Globus pallidus (tissue), 1 donor: ENCODE results near the gene FMNL1.
A peak's percentile ranks its signal among the peaks of the same experiment; 100 is the strongest.

ENCODE experiments used
- DNase-seq: peaks from one replicate; pipeline ENCODE4 v3.0.0-alpha.2; 2015; ENCODE audit warnings: low spot score

Gene FMNL1

DNA sequence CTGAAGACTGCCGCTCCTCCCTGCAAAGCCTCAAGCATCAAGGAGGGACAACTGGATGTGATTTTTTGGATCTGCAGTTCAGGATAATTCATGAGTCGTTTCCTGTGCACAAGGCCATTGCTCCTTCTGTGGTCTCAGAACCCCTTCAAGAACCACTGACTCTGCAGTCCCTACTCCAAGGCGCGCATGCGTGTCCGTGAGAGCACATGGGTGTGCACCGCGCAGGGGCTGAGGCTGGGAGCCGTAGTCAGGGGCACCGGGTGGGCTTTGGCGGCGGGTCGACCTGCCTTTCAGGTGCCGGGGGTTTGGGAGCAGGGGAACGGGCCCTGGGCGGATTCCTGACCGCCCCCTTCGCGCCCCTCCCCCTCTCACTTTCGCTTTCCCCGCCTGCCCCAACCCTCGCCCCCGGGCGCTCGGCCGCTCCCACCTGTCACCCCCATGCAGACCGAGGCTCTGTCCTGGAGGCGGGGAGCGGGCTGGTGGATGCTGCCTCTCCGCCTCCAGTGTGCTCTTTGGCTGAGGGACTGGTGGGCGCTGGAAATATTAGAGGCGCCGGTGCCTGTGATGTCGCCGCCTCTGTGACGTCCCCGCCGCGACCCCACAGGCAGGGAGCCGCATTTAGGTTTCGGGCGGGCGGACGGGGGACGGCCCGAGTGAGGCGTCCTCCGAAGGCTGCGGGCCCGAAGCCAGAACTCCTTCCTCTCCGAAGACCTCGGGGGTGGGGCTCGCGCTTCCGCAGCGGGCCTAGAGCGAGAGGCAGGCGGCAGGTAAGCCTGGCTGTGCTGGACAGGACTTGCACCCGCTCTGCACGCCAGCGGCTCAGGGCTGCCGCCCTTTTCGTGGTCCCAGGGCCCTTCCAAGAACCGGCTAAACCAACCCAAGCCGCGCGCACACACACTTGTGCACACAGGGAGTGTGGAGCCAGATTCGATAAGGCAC is 40.2 kb downstream of the FMNL1 start, which contains the start of gene SPATA32:
Gene SPATA32 (minus strand): TSS at position 518 of the 939 bp plus-strand sequence. CDS start 78 bp downstream, at position 440.
- DNase-seq: no peak

DNA sequence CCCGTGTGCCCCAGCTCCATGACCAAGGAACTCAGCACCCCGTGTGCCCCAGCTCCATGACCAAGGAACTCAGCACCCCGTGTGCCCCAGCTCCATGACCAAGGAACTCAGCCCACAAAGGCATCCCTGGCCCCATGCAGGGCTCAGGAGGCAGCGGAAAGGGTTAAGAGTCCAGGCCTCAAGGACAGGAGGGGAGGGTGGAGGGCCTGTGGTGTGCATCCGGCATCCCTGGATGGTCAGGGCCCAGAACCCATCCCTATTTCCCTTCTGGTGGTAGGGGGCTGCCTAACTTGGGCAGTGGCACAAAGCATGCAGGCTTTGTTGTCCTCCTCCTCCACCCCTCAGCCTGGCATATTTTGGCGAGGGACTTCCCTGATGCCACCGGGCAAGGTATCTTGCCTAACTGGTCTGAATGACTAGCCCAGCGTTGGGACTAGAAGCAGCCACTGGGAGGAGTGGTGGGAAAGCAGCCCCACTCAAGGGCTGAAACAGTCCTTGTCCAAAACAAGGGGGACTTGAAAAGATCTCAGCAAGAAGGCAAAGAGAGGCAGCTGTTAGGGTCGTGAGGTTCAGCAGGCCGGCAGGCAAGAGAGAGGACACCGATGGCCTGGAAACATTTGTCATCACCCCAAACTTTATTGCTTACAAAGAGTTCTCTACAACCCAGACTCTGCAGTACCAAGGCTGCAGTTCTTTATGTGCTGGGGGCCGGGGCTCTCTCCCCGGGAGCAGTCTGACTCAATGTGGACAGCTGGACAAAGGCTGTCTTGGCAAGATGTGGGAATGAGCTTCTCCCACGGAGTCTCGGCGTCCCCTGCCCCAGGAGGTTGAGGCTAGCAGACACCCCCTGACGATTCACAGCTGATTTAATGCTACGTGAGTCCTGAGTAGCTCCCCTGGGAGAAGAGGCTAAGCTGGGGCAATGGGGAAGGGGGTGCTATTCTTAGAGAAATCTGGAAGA is 41.1 kb downstream of the FMNL1 start:
- no peak for DNase-seq

DNA sequence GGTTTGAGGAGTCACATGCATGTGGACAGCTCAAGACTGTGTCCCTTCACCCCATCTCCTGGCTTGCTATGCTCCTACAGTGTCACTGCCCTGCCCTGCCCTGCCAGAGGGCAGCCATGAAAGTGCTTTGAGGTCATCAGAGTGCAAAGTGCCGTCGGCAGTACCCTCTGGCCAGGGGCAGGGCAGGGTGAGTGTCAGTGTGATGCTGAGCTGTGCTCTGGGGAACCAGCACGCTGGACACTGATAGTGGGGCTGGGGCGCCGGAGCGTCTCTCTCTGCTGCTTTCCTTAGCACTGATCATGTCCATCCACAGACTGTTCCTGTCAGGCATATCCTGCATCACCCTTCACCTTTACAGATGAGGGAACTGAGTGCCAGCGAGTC is 41.8 kb downstream of the FMNL1 start:
- no peak for DNase-seq

DNA sequence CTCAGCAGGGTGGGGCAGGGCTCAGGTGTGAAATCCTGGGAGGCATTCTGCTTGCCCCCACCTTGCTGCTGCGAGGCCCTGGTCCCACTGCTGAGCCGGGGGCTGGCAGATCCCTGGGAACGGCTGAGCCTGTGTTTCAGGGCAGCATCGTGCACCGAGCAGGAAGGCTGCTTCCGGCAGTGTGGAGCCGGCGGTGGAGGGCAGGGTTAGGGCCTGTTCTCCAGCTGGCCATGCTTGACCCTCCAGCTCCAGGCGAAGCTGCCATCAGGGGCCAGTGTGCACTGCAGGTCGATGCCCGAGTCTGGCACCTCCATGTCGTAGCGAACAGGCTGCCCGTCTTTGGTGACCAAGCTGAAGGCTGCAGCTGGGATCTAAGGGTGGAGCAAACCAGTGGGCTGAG is 42.7 kb downstream of the FMNL1 start:
- DNase-seq: no peak

DNA sequence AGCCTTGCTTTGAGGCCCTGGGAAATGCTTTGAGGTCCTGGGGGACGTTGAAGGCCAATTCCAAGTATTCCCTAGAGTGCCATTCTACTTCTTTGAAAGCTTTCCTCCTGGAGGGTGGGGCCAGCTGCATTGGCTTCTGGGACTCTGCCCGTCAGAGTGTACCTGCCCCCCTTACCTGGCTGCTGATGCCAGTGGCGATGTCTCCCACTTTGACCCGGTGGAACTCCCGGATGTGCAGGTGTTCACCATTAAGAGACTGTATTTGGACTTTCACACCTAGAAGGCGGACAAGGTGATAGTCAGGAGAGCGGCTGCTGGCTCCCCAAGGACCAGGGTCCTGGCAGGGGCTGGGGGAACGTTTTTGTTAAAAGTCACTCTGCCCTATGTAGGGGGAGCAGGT is 43.3 kb downstream of the FMNL1 start:
- DNase-seq: no peak

DNA sequence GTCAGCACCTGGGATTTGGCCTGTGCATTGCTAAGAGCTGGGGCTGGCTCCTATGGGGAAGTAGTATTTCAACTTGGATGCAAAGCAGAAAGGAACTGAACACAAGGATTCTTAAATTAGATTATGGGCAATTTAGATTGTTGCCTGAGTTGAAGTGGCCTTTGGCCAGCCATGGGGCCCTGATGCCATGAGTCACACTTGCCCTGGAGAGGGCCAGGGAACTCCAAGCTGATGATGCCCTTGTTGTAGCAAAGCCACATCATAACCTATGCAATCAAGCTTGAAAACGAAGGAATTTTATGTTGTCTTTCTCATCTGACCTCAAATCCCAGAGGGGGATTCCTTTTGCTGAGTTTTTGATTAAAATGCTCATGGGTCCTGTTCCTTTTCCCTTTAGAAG is 44.1 kb downstream of the FMNL1 start:
- DNase-seq: no peak

DNA sequence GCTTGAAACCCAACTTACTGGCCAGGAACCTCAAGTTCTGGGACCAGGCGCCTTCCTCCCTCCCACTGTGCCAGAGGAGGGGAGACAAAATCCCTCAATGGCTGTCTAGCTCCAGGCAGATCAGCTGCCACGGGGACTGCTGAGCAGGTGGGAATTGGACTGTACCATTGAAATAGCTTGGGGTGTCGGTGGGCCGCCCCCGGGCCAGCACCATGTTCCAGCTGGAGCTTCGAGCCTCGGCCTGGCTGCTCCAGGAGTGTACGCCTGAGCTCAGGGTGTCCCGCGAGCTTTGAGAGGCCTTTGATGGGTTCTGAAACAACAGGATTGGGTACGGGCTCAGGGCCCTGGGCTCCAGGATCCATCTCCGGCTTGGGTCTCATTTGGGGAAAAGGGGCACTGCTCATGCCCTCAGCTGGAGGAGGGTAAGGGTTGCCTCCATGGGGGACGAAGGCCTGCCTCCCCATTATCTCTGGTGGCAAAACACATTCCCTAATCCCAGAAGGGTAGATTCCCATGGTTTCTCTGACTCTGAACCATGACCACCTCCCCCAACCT is 44.8 kb downstream of the FMNL1 start:
- no peak for DNase-seq

DNA sequence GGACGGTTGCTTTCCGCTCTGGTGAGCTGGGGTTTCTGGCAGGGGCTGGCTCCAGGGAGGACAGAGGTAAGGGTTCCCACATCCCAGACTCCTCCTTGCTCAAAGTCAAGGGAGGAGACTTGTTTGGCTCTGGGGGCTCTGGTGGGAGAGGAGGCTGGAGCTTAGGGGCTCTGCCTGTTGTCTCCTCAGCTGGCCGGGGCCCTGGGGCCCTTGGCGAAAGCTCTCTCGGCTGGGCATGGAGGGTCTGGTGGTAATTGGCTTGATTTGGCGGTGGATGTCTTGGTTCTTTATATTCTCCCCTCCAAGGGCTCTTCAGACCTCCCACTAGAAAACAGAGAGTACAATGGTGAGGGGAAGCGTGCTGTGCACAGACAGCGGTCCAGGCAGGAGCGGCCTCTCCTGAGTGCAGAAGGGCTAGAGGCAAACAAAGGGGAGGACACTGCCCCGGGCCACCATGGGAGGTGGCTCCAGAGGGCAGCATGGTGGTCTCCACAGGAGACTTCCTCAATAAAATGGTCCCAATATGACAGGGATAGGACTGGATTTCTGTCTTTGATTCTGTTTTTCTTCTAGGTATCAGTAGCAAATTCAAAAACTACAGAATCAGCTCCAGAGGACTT is 45.9 kb downstream of the FMNL1 start:
- no peak for DNase-seq

DNA sequence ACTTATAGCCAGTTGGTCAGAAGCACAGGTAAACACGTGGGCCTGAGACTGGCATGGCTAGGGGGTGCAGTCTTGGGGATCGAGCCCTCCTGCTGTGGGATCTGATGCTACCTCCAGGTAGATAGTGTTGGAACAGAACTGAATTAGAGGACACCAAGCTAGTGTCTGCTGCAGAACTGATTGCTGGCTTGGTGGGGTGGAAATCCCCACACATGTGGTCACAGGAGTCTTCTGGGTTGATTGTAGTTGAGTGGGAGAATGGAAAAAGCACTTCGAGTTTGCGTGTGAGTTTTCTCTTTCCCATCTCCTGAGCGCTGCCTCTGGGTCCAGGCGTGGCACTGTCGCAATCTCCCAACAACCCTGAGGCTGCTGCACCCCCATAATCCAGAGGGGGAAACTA is 48.2 kb downstream of the FMNL1 start:
- DNase-seq: no peak

DNA sequence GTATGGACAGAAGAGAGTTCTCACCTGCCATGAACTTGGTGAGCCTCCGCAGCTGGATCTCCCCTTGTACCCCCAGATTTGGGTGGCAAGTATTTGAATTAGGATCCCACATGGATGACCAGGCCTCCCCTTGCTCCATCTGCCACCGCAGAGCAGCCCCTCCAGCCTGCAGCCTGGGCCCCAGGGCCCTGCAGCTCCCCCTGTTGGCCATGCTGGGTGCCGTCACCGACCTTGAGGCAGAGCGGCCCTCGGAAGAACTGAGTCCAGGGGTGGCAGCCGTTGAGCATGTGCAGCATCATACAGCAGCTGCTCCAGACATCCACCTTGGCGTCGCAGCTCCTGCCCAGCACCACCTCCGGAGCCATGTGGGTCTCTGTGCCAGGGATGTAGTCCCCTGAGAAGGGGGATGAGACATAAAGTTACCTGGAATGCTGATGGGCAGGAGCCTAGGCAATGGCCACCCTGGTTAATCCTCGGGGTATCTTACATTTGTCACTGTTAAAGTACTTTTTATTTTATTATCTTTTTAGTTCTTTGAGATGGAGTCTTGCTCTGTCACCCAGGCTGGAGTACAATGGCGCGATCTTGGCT is 49.2 kb downstream of the FMNL1 start:
- DNase-seq: no peak

DNA sequence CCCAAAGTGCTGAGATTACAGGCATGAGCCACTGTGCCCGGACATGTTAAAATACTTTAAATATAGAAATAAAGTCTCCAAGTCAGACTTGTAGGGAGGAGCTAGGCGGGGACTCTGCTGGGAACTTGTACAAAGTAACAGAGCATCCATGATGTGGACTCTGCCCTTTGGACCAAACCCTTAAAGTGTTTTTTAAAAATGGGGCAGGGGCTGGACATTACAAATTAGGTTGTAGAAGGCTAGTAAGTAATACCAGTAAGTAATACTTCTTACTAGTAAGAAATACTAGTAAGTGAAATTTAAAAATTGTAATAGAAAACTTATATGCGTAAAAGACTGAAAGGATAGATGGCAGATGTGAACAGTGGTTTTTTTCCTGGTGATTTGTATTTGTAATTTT is 49.9 kb downstream of the FMNL1 start:
- no peak for DNase-seq

DNA sequence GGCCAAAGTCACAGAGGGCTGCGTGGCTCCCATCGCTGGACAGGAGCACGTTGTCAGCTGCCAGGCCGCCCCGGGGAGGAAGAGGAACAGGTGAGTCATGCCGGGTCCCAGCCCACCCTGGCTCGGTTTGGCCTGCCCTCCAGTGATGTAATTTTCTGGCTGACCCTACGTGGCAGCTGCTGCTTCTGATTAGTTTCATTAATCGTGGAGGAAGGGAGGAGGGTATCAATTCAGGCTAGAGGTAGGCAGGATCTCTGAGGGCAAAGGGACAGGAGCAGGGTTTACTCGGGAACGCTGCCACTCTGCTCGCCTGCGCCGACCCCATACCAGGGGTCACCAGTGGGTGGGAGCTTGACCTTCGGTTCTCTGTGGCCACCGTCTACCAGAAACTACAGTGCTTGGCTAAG is 51.9 kb downstream of the FMNL1 start:
- DNase-seq: no peak

DNA sequence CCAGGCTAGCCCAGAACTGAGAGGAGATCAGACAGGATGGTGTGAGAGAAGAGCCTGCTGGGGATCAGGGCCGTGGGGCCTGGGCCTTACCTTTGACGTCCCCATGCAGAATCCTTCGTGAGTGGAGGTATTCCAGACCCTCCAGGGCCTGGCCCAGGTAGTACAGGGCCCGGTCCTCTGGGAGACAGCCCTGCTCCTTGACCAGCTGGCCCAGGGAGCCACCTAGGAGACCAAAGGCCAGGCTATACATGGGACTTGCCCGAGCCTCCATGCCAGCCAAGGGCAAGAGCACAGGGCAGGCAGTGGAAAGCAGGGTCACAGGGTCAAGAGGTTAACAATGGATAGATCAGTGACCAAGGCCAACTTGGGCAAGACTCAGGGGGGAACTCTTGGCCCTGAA is 52.3 kb downstream of the FMNL1 start:
- DNase-seq: no peak

DNA sequence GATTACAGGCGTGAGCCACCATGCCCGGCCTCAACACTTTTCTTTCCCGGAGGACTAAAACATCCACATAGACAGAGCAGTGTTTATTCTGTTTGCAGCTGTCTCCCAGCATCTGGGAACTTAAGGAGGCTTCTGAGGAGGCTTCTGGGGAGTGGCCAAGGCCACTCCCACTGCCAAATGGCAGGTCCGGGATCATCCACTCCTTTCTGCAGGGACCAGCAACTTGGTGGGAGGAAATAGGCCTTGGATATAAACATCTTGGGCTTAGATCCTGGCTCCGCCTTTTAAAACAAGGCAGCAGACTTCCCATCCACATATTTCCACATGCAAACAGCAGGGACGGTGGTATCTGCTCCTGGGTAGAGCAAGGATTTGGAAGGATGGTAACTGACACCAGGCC is 54.3 kb downstream of the FMNL1 start:
- DNase-seq: no peak

DNA sequence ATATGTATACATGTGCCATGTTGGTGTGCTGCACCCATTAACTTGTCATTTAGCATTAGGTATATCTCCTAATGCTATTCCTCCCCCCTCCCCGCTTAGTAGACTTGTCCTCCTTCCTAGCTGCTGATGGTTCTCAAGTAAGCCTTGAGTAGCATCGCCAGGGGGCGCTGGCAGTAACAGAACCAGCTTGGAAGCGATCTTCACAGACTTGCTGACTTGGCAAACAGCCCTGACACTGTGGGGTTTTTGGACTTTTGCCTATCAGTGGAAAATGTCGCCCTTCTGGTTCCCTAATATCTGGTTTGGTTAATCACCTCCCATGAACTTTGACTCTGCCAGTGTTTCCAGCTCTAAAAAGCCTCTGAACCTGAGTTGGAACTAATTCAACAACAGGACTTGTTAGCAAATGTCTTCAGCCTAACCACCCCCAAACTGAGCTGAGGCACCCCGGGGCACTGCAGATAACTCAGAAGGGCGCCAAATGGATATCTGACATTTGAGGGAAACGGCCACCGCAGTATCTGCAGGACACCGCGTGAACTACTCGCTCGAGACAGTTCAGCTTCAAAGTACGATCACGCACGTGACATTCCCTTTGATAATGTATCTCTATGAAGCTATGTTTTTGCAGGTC is 55.6 kb downstream of the FMNL1 start:
- peak; percentile 85 for DNase-seq

DNA sequence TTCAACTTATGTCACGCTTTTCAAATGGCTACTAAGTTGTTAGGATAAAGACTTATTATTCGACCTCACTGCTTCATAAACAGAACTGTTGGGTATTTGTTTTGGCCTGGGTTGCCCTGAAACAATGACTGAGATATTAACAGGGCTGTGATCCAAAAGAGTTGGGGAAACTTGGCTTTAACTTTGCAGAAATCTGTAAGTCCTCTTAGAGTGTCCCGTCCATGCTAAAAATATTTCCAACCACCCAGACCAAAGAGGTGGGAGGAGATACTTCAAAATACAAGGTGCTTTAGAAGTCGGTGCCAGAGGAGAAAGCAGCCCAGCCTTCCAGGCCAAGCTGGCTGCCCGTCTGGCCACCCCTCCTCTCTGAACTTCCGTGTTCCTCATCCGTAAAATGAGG is 56.3 kb downstream of the FMNL1 start:
- no peak for DNase-seq

DNA sequence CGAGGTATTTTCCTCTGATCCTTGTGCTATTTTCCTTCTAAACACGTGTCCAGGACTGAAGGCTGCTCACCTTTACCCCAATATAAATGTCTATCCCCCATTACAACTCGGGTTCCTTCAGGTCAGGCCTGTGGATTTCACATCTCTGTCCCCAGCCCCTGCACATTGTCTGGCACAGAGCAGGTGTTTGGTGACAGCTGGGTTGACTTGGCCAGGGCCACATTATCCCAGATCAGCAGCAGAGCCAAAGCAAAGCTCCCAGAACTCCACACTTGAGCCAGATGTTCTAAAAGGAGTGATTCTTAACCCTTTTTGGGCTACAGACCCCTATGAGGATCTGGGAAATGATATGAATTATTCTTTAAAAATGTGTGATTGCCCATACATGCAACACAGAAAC is 58.2 kb downstream of the FMNL1 start:
- DNase-seq: no peak

DNA sequence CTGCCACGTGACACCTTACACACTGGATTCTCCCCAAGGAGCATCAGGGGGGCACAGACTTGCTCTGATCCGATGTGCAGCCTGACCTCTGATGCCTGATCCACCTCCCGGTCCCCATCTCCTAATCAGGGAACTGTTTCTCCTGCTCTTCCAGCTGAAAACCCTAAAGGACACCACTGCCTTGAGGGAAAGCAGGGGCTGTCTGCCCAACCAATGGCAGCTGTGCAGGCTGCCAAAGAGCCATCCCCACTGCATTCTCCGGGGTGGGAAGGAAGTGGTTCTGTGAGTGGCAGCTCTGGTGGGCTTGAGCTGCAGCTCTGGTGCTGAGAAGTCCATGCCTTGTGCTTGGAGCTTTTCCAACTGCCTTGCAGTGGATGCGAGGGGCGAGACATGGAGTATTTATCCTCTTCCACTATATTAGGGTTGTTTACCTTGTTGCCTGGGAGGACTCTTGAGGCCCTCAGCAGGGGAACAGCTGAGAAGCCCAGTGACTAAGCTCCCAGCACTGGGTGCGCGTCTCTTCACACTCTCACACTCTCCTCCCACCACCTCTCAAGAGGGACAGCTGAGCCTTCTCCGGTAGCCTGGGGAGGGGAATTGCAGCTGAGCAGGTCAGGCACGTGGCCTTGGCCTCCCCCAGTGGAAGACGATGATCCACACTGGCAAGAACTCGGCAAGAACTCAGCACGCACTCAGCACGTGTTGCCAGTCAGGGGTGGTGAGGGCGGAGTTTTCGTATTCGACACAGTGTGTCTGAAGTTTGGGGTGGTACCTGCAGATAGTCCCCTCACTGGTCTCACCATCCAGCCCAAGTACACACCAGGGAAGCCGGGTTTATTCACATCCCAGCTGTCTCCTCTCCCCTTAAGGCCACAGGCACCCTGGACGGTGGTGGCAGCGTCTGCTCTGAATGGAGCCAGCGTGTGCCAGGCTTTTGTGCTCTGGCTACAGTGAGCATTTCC is 61.3 kb downstream of the FMNL1 start:
- no peak for DNase-seq

DNA sequence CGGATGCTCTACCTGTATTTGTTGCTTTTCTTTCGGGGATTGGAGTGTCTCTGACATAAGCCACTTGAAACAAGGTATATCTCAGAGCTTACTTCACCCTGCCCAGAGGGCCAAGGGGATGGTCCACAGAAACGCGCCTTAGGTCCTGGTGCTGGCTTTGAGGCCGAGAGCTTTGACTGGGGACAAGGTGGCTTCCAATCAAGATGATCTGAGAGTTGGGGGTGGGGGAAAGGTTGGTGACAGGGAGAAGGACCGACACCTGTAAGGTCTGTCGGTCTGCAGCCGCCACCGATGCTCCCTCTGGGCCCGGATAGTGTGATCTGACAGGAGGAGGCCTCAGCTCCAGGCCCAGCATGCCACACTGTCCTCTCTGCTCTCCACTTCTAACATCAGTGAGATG is 62.0 kb downstream of the FMNL1 start:
- no peak for DNase-seq
